GM19468 (cell line): Measurements from ENCODE around the gene OR10H4.
"Not testable (repeated sequence)": the region's sequence is repeated elsewhere in the genome, so short reads cannot be mapped to it uniquely, and the experiment has no call there.

Experiments
- ATAC-seq: cut with Tn5 transposase; IDR thresholded peaks from one replicate; pipeline ENCODE4 v1.9.1; 2021; ENCODE audit warnings: mild to moderate bottlenecking, moderate library complexity, moderate number of reproducible peaks; ENCODE audit not compliant: unreplicated experiment; ENCODE audit errors: extremely low read depth

OR10H4 gene

DNA sequence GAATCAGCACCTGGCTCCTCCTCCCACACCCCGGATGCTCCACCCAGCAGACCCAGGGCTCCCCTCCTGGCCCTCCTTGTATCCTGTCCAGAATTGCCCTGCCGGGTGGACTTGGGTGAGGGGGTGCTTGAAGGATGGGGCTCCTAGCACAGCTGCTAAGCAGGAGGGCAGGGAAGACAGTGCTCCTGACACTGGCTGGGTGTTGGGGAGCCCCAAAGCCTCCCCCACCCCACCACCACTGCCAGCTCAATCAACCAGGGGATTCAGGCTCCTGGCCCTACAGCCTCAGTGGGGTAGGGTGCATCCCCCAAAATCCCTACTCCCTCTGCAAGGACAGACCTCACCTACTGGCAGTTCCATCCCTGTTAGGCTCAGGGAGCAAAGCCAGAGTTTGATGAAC lies 11.9 kb upstream of the OR10H4 start:
- ATAC-seq, result no peak

DNA sequence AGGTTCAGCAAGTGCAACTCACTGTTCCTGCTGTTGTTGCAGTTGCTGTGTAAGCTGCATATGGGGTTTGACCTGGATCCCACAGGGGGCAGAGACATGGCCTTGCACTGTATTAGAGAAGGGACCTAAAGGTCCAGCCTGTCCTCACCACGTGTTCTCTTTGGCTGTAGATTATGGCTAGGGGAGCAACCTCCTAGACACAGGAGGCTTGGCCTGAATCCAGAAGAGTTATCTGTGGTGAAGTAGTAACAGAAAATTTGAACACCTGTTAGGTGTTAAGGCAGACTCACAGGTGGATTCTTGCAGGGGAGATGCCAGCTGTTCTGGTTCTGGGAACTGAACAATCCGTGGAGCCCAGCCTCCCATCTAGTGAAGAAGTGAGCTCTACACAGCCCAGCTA lies 11.0 kb upstream of the OR10H4 start:
- ATAC-seq, result no peak

DNA sequence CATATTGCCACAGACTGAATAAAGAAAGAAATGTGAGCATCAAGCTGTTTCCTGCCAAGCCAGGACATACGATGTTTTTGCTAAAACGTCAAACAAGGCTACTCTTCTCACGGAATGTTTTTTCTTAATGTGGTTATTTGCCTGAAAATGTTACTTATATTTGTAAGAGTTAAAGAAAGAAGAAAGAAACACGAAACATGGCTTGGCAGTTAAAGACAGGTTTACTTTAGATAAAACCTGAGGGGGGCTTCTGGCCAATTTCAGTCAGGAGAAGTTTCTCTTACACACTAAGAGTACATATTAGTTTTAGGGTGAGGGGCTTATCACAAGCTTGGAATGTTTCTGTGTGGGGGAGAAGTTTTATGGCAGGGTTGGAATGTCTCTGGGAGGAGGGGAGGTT lies 4.4 kb upstream of the OR10H4 start:
- ATAC-seq, result no peak

DNA sequence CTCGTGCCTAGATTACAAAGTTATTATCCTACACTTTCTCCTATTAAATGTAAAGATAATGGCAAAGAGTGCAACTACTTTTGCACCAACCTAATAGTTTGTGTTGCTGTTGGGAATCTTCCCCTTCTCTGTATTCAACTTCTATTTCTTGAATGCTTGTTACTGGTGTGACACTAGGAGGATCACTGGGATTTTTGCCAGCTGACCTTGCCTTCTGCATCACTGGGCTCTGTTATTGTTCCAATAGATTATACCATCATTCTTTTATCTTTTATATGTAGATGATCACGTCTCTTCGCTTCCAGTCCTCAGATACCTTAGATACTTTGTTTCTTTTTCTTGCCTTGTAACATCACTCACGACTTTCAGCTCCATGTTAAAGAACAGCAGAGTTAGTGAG lies 3.5 kb upstream of the OR10H4 start:
- ATAC-seq, result no peak

DNA sequence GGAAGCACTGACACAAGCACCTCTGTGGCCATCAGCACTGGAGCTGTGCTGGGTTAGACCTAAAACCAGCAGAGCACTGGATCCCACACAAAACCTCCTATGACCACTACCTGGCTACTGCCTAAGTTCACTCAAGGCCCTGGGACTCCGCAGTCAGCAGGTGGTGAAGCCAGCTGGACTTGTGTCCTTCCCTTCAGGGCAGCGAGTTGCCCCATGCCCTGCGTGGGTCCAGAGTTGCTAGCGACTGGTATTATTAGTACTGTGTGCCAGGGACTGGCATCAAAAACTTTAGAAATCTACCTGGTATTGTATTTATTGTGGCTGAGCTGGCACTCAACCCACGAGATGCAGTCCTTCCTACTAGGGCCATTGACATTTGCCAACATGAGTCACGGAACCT lies 6.0 kb downstream of the OR10H4 start:
- ATAC-seq, result no peak

DNA sequence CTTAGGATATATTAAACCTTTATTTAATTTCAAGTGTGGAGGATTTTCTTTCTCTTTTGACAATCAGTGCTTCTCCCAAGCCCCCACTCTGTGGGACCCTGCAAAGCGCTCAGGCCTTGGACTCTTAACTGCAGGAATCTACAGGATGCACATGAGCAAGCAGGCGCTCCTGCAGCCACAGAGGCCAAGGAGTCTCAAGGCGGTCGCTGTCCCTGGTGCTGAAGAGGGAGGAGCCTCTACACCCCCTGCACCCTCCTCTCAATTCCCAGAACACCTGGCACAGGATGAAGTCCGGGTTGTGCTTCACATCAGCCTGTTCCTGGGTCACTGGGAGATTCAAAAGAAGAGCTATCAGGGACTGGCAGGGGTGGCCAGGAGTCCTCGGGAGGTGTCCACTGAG lies 13.5 kb downstream of the OR10H4 start:
- ATAC-seq, result no peak

DNA sequence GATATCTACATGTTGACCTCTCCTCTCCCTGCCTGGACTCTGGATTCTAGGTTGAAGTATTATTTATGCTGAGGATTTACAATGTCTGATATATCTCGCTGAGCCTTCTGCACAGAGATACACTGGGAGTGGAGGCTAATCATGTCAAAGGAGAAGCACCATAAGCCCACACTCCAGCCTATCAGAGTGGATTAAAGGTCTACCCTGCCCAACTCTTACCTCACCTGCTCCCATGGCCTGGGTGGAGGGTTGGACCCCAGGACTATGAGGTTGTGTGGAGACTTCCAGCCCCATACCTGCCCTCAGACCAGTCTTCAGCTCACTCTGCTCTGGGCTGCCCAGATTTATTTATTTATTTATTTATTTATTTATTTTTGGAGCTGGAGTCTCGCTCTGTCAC lies 15.4 kb downstream of the OR10H4 start:
- ATAC-seq, result no peak

DNA sequence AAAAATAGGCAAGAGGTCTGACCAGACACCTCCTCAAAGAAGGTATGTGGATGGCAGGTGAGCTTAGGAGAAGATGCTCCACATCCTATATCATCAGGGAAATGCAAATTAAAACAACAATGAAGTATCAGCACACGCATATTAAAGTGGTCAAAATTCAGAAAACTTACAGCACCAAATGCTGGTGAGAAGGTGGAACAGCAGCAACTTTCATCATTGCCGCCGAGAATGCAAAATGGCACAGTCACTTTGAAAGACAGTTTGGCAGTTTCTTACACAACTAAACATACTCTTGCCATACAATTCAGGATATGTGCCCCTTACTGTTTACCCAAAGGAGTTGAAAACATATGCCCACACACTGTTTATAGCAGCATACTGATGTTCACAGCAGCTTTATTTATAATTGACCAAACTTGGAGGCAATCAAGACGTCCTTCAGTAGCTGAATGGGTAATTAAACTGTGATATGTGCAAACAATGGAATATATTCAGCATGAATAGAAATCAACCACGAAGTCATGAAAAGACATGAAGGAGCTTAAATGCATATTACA lies 22.5 kb downstream of the OR10H4 start:
- no peak for ATAC-seq

DNA sequence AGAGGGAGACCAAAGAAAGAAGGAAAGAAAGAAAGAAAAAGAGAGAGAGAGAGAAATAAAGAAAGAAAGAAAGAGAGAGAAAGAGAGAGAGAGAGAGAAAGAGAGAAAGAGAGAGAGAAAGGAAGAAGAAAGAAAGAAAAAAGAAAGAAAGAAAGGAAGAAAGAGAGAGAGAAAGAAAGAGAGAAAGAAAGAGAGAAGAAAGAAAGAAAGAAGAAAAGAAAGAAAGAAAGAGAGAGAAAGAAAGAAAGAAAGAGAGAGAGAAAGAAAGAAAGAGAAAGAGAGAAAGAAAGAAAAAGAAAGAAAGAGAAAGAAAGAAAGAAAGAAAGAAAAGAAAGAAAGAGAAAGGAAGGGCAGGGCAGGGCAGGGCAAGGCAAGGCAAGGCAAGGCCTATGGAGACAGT lies 23.2 kb downstream of the OR10H4 start:
- not testable (repeated sequence) for ATAC-seq

DNA sequence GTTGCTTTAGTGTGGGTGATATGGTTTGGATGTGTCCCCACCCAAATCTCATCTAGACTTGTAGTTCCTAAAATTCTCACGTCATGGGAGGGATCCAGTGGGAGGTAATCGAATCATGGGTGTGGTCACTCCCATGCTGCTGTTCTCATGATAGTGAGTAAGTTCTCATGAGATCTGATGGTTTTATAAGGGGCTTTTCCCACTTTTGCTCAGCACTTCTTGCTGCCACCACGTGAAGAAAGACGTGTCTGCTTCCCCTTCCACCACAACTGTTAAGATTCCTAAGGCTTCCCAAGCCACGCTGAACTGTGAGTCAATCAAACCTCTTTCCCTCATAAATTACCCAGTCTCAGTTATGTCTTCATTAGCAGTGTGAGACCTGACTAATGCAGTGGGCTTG lies 26.0 kb downstream of the OR10H4 start:
- ATAC-seq, result no peak

DNA sequence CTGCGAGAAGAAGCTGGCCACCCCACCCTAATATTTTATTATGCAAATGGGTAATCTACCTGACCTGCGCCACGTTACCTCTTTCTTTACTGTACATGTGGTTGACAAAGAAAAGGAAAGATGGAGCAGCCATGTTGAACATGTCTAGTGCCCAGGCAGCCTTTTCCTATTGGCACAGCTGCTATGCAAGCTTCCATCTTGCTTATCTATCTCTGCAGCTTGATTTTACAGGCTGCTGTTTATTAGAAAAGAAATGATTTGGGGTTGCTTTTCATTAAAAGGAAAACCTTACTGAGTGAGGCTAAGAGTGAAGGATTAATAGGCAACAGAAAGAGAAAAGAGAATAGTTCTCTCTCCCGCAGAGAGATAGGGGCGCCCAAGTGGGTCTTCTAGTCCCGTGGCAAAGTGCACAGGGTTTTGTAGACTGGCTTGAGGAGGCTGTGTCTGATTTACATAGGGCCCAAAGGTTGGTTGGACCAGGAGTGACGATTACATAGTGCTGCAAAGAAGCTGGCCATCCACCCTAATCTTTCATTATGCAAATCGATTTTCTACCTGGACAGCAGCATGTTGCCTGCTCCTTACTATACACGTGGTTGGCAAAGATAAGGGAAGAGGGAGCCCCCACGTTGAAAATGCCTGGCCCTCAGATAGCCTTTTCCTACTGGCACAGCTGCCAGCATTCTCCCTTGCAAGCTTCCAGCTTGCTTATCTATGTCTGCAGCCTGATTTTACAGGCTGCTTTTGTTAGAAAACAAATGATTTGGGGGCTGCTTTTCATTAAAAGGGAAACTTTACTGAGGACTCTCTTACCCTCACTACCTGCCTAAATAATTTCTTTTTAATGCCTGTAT lies 28.3 kb downstream of the OR10H4 start:
- no peak for ATAC-seq

DNA sequence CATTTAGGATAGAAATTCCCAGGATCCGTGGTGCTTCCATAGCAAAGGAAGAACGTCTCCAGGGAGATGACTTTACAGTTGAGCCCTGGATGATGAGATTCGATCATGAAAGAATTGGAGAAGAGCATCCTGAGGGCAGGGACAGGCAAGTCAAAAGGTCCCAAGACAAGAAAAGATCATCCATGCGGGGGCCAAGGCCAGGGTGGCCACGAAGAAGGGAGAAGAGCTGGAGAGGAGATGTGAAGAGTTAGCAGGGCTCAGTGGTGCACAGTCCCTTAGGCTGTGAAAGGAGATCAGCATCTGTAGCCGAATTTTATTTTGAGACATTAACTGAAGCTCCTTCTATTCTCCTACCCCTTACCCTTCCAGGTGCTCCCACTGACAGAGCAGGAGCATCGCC lies 28.9 kb downstream of the OR10H4 start:
- ATAC-seq, result no peak

DNA sequence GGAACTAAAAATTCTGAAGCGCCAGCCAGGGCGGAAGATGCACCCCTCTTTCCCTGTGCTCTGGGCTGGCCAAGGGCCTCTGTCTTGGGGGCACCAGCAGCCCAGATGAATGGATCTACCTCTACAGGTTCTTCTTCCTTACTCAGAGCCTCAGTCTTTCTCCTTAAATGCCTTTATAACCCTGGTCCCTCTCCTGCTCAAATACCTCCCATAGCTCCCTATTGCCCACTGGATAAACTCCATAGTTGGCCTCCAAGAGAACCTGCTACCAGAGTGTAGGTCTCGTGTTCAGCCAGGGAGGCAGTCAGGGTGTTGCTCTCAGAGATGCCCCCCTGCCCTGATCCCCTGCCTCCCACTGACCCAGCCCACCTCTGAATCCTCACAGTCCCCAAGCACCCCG lies 30.5 kb downstream of the OR10H4 start:
- ATAC-seq, result no peak

DNA sequence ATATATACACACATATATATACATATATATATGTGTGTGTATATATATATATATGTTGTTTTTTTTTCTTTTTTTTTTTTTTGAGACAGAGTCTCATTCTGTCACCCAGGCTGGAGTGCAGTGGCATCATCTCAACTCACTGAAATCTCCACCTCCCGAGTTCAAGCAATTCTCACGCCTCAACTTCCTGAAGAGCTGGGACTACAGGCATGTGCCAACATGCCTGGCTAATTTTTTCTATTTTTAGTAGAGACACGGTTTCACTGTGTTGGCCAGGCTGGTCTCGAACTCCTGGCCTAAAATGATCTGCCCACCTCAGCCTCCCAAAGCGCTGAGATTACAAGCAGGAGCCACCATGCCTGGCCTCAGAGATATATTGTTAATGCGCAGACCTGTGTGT lies 37.0 kb downstream of the OR10H4 start:
- not testable (repeated sequence) for ATAC-seq

DNA sequence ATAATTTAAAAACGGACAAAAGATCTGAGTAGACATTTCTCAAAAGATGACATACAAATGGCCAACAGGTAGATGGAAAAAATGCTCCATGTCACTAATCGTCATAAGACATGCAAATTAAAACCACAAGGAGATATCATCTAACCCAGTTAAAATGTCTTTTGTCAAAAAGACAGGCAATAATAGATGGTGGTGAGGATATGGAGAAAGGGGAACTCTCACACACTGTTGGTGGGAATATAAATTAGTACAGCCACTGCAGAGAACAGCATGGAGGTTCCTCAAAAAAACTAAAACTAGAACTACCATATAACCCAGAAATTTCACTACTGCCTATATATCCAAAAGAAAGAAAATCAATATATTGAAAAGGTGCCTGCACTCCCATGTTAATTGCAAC lies 37.9 kb downstream of the OR10H4 start:
- no peak for ATAC-seq

DNA sequence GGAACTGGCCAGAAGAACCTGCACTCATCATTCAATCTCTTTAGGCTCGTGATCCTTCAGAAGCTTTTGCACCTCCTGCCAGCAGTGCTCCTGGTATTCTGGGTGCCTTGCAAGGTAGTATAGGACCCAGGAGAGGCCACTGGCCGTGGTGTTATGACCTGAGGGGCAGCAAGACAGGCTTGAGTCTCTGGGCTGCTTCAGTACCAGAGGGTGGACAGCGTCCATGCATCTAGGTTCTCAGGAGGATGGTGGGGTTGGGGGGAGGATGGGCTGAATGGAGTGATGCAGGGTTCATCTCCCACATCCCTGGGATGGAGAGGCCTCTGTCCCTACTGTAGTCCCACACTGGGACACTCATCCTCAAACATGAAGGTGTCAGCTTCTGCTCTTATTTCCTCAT lies 41.1 kb downstream of the OR10H4 start:
- no peak for ATAC-seq

DNA sequence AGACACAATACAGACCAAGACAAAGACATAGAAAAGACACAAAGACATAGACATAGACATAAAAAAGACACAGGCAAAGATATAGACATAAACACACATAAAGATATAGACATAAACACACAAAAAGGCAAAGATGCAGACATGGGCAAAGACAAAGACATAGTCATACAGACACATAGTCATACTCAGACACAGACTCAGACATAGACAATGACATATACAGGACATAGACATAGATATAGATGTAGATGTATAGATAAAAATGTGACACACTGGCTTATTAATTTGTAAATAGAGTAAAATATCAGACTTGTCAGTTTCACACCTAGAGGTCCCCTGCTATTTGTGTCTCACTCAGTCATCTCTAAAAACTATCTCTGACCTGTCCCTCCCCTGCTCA lies 42.8 kb downstream of the OR10H4 start:
- ATAC-seq, result no peak

DNA sequence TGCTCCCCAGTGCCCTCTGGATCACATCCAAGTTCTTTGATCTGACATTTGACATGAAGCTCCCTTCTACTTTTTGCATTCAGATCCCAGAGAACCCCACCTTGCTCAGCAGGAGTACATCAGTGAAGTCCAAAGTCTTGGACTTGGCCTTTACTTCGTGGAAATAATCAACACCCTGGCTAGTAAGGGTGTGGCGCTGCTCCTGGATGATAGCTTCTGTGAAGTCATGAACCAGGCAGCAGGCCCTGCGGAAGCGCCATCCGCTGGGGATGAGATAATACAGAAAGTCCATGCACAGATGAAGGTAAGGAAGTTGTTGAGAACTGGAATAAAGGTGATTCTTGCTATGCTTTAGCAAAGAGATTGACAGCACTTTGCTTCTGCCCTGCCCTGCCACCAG lies 43.2 kb downstream of the OR10H4 start:
- no peak for ATAC-seq

DNA sequence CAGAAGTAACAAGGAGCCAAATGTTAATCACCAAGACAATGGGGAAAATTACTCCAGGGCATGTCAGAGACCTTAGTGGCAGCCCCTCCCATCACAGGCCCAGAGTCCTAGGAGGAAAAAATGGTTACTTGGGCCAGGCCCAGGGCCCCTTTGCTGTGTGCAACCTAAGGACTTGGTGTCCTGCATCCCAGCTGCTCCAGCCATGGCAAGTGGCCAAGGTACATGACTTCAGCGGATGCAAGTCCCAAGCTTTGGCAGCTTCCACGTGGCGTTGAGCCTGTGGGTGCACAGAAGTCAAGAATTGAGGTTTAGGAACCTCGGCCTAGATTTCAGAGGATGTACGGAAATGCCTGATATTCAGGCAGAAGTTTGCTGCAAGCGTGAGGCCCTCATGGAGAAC lies 46.7 kb downstream of the OR10H4 start:
- ATAC-seq, result no peak

DNA sequence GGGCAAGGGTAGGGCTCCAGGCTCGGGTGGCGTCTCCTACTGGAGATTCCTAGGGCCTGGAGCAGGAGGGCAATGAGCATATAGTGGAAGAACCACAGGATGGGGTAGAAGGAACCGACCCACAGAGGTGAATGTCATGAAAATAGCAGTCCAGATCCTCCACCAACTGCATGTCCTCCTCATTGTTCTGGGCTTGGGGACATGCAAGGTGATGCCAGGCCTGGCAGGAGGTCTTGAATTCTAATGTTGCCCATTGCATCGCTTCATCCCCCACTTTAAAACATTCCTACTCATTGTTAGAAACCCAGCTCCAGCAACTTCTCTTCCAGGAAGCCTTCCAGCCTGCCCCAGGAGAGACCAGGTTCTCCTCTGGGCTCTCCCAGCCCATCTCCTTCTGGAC lies 49.4 kb downstream of the OR10H4 start:
- no peak for ATAC-seq
